ENCODE measurements around the gene SF1.

SF1 gene

GRCh38 chr11:64744544-64745188 lies 33.7 kb downstream of the SF1 start:
- no peak for DNase-seq

GRCh38 chr11:64743591-64744543 lies 34.5 kb downstream of the SF1 start, which contains the start of gene RASGRP2:
RASGRP2 (minus strand) TSS chr11:64744142; CDS start chr11:64742866, 1,276 bp downstream.
- peak; percentile 80 for DNase-seq

- peak; percentile 75 for DNase-seq
These were observed 35.3 kb downstream of the SF1 start for GRCh38 chr11:64742889-64743590.

GRCh38 chr11:64742087-64742888 lies 36.1 kb downstream of the SF1 start:
- DNase-seq = peak; percentile 27

GRCh38 chr11:64741375-64742086 lies 36.8 kb downstream of the SF1 start:
- no peak for DNase-seq

- DNase-seq = no peak
These were observed 38.5 kb downstream of the SF1 start for GRCh38 chr11:64739871-64740270.

GRCh38 chr11:64736654-64737053 lies 41.7 kb downstream of the SF1 start:
- no peak for DNase-seq

- no peak for DNase-seq
These were observed 42.5 kb downstream of the SF1 start for GRCh38 chr11:64735725-64736259.

GRCh38 chr11:64734811-64735724 lies 43.3 kb downstream of the SF1 start:
- no peak for DNase-seq

- DNase-seq = no peak
These were observed 46.7 kb downstream of the SF1 start for GRCh38 chr11:64731601-64732000.

- DNase-seq = no peak
These were observed 48.4 kb downstream of the SF1 start for GRCh38 chr11:64729851-64730382.

- DNase-seq = no peak
These were observed 49.5 kb downstream of the SF1 start for GRCh38 chr11:64728757-64729365.

GRCh38 chr11:64726867-64727530 lies 51.3 kb downstream of the SF1 start:
- no peak for DNase-seq

- DNase-seq = no peak
These were observed 52.1 kb downstream of the SF1 start for GRCh38 chr11:64726211-64726641.

GRCh38 chr11:64724863-64725532 lies 53.3 kb downstream of the SF1 start:
- no peak for DNase-seq

- no peak for DNase-seq
These were observed 54.2 kb downstream of the SF1 start for GRCh38 chr11:64723907-64724862.
